HG03565 (cell line): ENCODE measurements around the gene C3.
"Not testable (repeated sequence)": the region's sequence is repeated elsewhere in the genome, so short reads cannot be mapped to it uniquely, and the experiment has no call there.

Source experiments
- ATAC-seq: cut with Tn5 transposase; IDR thresholded peaks from one replicate; pipeline ENCODE4 v1.9.1; 2021; ENCODE audit warnings: mild to moderate bottlenecking, moderate library complexity; ENCODE audit not compliant: unreplicated experiment

The C3 gene

GRCh38 chr19:6667114-6667627 is 53.3 kb downstream of the C3 start:
- no peak for ATAC-seq

- no peak for ATAC-seq
These were observed 55.5 kb downstream of the C3 start for GRCh38 chr19:6664916-6665315.

GRCh38 chr19:6663236-6664201 is 56.9 kb downstream of the C3 start:
- no peak for ATAC-seq

- ATAC-seq, result no peak
These were observed 57.7 kb downstream of the C3 start for GRCh38 chr19:6662702-6663101.

GRCh38 chr19:6661509-6662244 is 58.8 kb downstream of the C3 start:
- not testable (repeated sequence) for ATAC-seq

- ATAC-seq, result no peak
These were observed 59.5 kb downstream of the C3 start for GRCh38 chr19:6660930-6661329.

- not testable (repeated sequence) for ATAC-seq
These were observed 64.1 kb downstream of the C3 start for GRCh38 chr19:6656390-6656789.

GRCh38 chr19:6654347-6655310 is 65.8 kb downstream of the C3 start:
- no peak for ATAC-seq

GRCh38 chr19:6652805-6653094 is 67.7 kb downstream of the C3 start:
- no peak for ATAC-seq

- no peak for ATAC-seq
These were observed 68.3 kb downstream of the C3 start for GRCh38 chr19:6651965-6652804.

GRCh38 chr19:6649185-6649584 is 71.3 kb downstream of the C3 start:
- ATAC-seq, result no peak

- no peak for ATAC-seq
These were observed 72.2 kb downstream of the C3 start for GRCh38 chr19:6648141-6648715.

GRCh38 chr19:6644796-6645195 is 75.7 kb downstream of the C3 start:
- no peak for ATAC-seq

GRCh38 chr19:6640333-6640732 is 80.1 kb downstream of the C3 start:
- not testable (repeated sequence) for ATAC-seq

GRCh38 chr19:6639439-6639838 is 81.0 kb downstream of the C3 start:
- ATAC-seq, result no peak

- ATAC-seq, result not testable (repeated sequence)
These were observed 87.0 kb downstream of the C3 start for GRCh38 chr19:6633456-6633813.

GRCh38 chr19:6632747-6633455 is 87.5 kb downstream of the C3 start:
- not testable (repeated sequence) for ATAC-seq

GRCh38 chr19:6632002-6632621 is 88.3 kb downstream of the C3 start:
- no peak for ATAC-seq
